ENCODE results near the gene AGBL3.
"Not testable (repeated sequence)": the region's sequence is repeated elsewhere in the genome, so short reads cannot be mapped to it uniquely, and the experiment has no call there.

The AGBL3 gene

DNA sequence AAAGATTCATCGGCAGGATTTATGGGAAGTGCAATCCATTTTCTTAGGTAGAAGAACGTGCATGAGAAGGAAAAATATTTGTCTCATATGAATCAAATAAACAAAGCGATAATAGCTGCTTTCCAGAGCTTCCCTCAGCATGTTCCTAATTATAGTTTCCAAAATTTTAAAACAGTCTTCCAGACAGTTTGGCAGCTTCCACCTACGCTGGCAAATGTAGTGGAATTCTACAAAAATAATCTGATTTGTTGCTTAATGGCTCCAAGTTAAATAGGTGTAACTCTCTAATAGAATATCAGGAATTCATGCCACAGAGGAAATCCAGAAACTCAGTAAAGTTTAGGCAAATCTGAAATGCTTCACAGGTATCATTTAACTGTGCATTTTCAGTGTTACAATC, 23.3 kb upstream of the AGBL3 start:
- no peak for DNase-seq (ENCODE audit: low read depth in 2 of 2)

DNA sequence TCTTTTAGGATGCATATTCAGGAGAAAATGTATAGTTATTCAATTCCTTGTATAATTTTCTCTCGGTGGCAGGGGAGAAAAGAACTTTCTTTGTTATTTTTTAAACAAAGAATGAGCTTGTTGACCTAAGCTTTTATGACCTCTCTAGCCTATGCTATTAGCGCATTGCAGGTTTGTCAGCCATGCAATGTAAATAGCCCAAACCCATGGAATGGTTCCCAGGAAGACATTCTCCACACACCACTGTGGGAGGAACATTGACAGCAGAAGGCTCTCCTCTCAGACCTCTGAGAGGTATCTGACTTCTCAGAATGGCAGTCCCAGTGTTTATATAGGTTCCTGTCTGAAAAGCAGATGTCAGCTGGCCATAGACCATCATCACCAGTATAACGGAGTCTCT, 19.6 kb upstream of the AGBL3 start:
- no peak for DNase-seq (ENCODE audit: low read depth in 2 of 2)

DNA sequence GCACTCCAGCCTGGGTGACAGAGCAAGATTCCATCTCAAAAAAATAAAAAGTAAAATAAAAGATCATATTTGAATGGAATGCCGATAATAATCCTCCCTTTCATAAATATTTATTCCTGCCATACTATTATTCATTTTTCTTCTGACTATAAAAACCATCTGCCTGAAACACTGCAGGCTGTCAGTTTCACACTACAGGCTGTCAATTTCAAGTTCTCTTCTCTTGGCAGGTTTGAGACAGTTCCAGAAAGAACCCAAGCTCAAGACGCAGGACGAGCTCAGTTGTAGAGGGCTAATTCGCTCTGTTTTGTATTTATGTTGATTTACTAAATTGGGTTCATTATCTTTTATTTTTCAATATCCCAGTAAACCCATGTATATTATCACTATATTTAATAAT, 18.2 kb upstream of the AGBL3 start:
- no peak for DNase-seq (ENCODE audit: low read depth in 2 of 2)

DNA sequence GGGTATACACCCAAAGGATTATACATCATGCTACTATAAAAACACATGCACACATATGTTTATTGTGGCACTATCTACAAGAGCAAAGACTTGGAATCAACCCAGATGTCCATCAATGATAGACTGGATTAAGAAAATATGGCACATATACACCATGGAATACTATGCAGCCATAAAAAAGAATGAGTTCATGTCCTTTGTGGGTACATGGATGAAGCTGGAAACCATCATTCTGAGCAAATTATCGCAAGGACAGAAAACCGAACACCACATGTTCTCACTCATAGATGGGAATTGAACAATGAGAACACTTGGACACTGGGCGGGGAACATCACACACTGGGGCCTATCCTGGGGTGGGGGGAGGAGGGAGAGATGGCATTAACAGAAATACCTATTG, 4.7 kb upstream of the AGBL3 start:
- DNase-seq (ENCODE audit: low read depth in 2 of 2) = not testable (repeated sequence)

DNA sequence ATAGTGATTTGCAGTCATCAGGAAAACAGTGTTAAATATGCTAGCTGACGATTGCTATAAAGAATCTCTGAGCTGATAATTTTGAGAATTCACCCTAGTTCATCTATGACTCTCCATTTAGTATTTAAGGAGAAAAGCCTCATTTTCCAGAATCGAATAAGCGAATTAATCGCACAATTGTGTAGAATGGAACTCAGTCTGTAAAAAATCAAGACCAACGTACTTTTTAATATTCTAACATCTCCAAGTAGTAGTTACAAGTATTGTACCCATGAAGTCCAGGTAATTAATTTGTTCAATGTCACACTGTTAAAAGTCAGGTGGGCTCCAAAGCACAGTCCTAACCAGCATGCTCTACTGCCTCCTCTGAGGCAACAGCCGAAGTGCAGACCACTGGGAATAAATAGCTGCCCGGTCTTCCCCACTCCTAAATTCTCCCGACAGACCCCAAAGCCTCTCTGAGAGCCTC, 380 bp upstream of the AGBL3 start:
- no peak for DNase-seq (ENCODE audit: low read depth in 2 of 2)

DNA sequence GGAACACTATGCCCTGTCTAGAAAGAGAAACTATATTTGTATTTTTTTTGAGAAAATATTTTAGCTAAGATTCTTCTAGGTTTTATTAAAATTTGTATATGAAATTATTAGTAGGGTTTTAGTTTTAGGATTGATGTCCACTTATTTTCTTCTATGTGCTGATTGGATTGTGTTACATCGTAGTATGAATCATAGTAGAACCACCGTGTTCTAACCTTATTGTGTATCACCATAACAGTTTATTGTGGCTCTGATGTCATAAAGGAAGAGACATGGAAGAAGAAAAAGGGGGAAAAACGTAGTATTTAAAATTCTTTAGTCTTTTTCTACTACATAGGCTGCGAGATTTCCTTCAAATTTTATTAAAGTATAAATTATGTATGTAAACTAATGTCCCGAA, 1.9 kb downstream of the AGBL3 start:
- no peak for DNase-seq (ENCODE audit: low read depth in 2 of 2)

DNA sequence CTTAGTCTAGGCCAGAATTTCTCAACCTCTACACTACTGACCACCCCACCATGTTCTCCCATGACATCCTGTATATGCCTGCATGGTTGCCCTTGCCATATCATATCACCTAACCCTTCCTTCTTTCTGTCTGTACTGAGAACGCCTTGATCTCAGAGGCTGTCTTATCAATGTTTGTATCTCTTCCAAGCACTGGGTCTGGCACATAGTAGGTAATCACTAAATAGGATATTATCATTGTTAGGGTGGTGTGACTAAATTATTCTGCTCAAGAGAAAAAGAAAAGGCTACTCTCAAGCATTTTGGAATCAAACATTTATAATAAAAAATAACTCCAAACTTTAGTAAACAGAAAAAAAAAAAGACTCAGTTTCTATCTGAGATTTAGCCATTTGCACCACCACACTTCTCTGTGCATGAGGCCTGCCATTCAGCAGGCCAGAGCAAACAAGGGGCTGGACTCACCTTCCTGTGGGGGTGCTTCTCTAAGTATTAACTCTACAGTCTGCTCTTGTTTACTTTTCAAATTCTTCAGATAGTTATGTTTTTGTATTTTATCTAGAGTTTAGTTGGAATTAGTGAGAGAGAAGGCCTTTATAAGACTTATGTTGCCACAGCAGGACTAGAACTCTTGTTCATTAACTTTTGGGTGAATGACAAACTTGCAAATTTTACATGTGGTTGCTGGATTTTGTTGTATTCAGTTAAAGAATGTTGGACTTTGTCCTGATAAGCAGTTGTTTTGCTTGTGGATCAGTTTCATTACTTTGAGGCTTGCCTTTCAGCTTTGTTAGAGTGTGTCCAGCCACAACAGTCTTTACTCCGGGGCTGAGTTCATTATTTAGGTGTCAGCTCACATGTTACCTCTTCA, 5.4 kb downstream of the AGBL3 start:
- DNase-seq (ENCODE audit: low read depth in 2 of 2) = no peak

DNA sequence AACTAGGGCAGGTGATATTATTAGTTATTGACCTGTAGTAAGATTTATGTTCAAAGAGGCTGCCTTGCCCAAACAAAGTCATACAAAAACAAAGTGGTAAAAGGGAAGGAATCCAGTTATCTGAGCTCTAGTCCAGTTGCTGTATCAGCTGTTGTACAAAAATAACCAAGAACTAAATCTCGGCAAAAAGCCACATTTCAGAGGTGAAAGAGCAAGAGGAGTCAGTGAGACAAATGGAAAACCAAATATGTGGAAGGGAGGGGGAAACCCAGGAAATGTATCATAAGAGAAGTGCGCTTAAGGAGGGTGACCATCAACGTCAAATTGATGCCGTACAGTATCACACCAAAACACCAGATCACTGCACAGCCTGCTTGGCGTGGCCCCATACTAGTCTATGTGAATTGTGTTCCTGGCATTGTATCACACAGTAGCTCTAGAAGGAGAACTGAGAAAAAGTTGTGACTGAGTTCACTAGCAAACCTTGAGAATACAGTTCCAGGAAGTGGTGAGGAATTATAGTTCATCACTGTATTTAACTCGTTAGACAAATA, 6.4 kb downstream of the AGBL3 start:
- DNase-seq (ENCODE audit: low read depth in 2 of 2) = no peak

DNA sequence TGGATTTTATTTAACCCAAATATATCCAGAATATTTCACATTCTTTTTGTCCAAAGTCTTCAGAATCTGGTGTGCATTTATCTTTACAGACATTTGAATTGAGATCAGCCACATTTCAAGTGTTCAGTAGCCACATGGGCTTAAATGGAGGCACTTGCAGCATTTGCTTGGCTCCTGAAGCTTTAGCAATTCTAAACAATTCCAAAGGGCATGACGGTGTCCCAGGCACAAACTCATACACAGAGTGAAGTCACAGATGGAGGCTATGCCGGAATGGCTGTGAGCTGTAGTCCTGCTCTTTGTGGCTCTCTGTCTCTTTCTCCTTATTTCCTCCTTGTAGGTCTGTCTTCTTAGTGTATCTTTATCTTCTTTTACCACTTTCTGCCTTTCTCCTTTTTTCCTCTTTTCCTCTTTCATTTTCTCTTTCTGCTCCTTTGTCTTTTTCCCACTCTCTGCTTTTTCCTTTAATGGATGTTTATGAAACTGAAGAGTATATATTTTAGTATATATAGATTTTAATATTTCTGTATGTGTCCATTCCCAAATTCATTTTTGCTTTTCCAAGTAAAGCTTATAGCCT, 7.7 kb downstream of the AGBL3 start:
- no peak for DNase-seq (ENCODE audit: low read depth in 2 of 2)

DNA sequence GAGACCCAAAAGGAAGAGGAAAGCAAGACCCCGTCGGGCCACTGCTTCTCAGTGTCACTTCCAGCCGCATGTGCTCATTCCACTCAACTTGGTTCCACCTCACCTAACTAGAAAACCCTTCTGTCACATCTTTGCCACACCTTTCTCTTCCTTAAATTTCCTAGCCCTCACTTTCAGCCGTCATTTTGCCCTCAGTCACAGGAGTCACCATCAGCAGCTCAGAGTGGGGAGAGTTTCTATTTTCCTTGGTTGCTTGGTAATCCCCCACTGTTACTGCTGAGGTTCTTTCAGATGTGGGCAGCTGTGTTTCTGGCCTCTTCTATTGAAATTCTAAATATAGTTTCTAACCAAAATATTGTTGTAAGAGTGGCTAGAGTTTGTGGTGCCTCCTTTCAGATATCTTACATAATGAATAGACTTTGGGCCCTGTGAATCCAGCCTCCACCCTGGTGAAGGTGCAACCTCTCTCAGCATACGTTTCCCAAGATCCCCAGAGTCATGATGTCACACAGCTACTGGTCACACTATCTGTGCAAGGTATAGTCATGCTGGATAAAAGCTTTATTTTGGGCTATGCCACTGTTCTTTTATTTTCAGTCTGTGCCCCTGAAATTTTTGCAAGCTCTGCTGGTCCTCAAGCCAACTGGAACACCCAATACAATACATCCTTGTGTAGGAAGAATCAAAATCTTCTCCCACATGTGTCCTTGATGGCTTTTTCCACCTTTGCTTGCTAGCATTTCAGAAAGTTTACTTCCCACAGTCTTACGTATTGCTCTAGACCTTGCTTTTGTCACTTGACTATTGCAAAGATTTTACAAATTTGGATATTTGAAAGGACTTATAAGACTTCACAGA, 9.2 kb downstream of the AGBL3 start:
- DNase-seq (ENCODE audit: low read depth in 2 of 2) = no peak

DNA sequence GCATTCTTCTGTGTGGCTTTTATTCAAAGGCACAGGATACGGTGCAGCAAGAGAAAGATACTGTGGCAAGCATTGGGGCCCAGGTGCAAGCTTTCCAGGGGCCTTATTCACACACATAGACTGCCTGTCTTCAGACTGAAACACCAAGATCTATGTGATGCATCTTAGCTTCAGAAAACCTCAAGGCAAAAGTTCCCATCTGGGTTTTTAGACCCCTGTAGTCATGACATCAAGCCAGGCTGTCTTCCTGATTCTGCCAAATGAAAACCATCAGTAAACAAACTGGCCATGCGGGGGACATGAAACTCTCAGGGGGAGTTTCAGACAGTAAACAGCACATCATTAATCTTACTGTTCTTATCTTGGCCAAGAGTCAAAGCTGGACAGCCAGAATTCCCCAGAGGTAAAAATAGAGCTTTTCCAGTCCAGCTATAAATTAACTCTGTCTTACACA, 9.8 kb downstream of the AGBL3 start:
- DNase-seq (ENCODE audit: low read depth in 2 of 2) = no peak

DNA sequence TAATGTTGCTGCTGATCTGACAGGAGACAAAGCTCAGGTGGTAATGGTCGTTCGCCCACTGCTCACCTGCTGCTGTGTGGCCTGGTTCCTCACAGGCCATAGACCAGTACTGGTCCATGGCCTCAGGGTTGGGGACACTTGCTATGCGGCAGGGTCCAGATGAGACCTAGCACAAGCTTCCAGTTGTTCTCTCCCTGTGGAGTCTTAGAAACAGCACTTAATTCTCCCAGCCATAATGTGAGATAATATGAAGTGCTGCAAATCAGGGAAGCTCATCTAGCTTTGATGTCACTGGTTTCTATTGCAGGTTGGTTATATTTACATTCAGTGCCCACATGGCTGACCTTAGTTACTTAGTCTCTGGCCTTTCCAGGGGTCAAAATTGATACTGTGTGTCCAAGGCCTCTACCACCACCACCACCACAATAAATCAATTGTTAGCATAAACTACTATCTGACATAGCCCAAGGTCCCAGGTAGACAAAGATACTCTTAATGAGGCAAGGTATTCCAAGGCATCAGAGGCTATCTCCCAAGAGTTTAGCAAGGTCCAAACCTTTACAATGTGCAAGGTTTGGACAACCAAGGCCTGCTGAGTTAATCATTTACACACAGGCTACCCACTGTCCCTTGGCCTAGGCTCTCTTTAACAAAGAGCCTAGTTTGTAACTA, 11.0 kb downstream of the AGBL3 start:
- DNase-seq (ENCODE audit: low read depth in 2 of 2) = no peak

DNA sequence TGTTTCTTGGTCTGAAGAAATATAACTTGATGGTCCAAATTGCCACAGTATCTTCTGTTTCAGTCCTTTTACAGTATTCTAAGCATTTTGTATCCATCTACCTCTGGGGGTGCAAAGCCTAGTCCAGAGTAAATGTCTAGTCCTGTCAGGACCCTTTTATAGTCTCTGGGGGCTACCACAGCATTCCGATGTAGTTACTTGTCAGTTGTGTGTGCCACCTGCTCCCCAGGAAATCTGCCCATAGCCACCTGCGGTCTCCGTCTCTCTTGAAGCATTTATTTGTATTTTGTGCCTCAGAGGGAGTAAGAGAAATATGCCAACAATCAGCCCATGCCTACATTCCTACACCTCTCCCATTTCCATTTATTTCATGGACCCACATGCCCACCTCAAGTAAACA, 12.8 kb downstream of the AGBL3 start:
- DNase-seq (ENCODE audit: low read depth in 2 of 2) = no peak

DNA sequence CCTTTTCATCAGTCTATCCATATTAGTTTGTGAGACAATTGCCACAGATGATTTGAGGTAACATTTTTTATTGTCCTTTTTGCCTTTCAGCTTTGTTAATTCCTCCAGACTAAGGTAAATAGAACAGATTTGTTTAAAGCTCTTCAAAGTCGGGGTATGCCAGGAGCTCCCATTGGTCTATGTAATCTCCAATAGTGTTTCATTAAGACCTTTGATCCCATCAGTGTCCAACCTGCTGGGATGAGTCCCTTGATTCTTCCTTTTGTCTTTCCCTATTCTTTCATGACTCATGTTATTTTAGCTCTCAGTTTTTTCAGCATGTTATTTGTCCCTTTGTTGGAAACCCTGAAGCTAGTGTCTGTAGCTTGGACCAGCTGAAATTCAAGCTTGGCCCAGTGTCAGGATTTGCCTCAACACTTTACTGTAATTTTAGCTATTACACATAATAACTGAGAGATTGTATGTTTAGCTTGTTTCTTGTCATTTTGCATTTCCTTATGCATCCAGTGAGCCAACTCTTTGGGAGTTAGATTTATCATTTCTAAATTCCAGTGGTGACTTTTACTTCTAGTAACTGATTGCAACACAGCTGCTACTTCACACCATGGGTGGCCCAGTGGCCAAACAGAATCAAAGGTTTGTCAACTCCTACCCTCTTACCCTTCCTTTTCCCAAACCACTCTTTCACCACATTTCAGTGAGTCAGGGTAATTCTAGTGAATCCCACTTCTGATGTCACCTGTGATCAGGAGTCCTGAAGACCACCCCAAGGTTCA, 15.3 kb downstream of the AGBL3 start:
- DNase-seq (ENCODE audit: low read depth in 2 of 2) = no peak

DNA sequence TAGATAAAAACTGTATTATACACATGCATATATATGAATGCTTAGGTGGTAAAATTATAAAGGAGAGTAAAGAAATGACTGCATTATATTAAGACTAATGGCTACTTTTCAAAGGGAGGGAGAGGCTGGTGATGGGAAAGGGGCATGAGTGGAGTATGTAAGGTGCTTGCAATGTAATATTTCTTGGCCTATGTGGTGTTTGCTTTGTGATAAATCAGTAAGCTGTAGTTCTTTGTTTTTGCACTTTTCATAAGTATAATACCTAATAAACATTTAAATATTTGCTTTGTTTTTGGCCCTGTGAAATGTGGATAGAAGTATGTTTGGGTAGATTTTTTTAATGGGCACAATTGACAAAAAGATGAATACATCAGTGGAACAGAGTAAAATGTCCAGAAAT, 25.9 kb downstream of the AGBL3 start:
- no peak for DNase-seq (ENCODE audit: low read depth in 2 of 2)

DNA sequence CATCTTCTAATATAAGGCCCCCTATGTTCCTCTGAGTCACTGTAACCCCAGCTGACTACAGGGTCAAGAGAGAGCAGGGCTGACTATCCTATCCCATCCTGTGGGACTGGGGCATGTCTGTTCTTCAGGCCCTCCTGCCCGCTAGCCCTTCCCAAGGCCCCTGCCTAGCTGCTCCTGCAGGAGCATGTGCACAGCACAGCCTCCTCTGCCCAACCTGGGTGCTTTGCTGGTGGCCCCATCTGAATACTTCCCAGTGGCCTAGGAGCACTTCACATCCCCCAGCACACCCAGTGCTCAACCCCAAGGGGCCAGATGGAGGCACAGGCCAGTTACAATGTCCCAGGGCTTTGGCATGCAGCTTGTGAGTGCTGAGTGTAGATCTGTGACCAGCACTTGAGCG, 37.3 kb downstream of the AGBL3 start:
- no peak for DNase-seq (ENCODE audit: low read depth in 2 of 2)

DNA sequence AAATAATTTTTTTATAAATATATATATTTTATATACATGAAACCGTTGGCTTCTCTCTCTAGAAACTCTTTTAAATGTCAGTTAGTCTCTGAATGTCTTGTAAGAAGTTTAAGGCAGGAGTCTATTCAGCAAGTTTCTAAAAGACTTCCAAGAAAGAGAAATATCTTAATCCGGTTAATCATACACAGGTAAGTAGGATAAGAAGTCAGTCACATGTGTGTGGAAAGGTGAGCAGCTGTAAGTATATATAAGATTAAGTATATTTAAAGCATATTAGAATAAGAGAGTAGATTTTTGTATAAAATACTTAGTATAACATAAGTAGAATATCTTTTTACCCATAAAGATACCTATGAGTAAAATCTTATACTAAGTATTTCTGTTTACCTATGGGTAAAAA, 48.9 kb downstream of the AGBL3 start:
- DNase-seq (ENCODE audit: low read depth in 2 of 2) = no peak

DNA sequence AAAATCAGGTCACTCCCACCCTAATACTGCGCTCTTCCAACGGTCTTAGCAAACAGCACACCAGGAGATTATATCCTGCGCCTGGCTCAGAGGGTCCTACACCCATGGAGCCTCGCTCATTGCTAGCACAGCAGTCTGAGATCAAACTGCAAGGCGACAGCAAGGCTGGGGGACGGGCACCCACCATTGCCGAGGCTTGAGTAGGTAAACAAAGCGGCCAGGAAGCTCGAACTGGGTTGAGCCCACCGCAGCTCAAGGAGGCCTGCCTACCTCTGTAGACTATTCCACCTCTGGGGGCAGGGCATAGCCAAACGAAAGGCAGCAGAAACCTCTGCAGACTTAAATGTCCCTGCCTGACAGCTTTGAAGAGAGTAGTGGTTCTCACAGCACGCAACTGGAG, 80.7 kb downstream of the AGBL3 start:
- DNase-seq (ENCODE audit: low read depth in 2 of 2) = not testable (repeated sequence)

DNA sequence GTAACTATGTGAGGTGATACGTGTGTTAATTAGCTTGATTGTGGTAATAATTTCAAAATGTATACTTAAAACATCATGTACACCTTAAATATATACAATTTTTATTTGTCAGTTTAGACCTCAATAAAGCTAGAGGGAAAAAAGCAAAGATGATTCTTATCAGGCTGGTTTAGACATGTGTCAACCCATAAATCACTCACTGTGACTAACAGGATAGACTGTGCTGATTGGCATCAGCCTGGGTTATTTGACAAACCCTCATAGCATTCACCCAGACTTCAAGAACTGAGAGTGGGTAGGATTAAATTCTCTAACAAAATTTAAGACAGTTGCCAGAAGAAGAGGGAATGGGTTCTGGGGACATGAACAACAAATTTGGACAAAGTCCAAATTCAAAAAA, 87.8 kb downstream of the AGBL3 start:
- no peak for DNase-seq (ENCODE audit: low read depth in 2 of 2)

DNA sequence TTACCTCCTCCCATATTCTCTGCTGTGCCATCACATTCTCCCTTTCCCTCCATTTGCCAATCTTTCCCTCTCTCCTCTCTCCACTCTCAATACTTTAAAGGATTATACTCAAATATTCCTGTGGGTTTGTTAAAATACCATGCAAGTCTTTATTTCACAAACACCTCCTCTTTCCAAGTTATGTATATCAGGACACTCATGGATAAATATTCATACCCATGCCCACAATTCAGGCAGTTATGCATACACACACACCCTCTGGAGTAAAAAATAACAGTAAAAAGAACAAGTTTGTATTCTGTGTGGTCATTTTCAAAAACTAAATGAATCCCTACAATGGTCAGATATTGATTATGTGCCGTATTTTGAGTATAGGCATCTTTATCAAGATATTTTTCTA, 88.2 kb downstream of the AGBL3 start:
- DNase-seq (ENCODE audit: low read depth in 2 of 2) = no peak

DNA sequence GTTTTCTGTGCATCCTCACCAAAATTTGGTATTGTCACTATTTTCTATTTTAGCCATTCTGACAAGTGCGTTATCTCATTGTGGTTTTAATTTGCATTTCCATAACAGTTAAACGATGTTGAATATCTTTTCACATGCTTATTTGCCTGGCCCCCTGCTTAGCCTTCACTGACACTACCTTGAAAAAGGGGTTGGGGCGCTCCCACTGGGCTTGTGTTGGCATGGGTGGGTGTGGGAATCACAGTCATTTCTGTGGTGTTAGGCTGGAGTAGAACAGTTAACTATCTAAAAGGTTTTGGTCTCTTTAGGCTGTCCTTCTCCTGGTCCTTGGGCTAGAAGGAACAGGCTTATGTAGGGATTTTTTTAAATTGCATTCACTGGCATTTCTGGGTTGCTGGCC, 89.4 kb downstream of the AGBL3 start:
- no peak for DNase-seq (ENCODE audit: low read depth in 2 of 2)
